HG02642 (cell line): Measurements from ENCODE around the gene LPP.

Experiments
- ATAC-seq: cut with Tn5 transposase; IDR thresholded peaks from one replicate; pipeline ENCODE4 v1.9.1; 2021; ENCODE audit warnings: mild to moderate bottlenecking; ENCODE audit not compliant: unreplicated experiment, poor library complexity

Gene LPP

DNA sequence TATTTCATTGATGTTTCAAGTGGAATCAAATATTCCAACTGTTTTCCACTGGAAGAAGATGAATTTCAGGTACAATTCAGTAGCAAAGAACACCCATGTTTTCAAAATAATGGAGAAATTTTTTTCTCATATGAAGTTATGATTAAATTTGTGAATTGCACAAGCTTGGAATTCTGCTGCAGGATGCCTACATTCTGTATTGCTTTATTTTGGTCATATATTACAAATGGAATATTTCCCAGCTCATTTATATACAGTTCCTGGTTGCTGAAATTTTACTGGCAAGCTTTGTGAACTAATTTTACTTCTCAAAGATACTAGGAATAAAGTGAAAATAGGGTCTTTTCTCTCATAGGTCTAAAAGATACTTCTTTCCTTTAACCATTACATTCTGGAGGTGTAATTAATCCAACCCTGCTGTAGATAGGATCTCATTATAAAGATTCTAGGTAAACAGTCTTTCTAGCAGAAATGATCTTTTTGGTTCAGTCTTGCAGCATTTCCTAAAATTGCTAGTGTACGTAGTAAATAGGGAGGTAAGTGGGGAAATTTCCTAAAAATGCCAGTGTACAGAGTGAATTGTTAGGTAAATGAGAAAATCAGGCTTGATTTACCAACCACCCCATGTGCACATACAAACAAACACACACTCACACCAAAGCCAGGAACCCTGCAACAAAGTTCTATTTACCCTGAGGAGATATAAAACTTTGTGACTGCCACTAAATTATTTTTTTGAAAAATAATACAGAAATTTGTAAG is 624.3 kb downstream of the LPP start:
- no peak for ATAC-seq

DNA sequence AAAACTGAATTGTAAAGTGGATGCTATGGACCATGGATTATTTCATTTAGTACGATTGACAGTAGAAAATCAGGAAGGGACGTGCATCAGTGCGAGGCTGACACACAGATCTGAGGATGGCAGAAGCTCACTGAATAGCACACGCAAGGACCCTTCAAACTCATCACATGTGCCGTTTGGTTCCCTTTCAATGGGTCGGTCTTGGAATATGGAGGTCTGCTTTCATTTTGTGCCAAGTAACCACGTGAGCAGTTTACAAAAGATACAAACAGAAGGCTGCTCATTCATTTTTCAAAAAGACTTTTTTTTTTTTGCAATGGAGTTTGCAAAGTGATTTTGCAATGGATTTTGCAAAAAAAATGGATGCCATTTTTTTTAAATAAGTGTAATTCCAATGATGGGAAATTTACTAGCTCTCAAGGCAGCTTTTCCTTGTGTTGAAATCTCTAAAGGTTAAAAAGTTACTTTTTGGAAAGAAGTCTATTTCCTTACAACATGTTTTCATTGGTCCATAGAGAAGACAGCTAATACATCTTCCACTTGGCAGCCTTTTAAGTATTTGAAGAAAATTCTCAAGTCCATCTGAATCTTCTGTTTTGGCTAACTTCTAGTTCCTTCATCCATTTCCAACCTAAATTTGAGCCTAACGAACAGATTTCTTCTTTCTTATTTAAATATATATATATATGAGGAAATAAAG is 625.5 kb downstream of the LPP start:
- ATAC-seq: no peak

DNA sequence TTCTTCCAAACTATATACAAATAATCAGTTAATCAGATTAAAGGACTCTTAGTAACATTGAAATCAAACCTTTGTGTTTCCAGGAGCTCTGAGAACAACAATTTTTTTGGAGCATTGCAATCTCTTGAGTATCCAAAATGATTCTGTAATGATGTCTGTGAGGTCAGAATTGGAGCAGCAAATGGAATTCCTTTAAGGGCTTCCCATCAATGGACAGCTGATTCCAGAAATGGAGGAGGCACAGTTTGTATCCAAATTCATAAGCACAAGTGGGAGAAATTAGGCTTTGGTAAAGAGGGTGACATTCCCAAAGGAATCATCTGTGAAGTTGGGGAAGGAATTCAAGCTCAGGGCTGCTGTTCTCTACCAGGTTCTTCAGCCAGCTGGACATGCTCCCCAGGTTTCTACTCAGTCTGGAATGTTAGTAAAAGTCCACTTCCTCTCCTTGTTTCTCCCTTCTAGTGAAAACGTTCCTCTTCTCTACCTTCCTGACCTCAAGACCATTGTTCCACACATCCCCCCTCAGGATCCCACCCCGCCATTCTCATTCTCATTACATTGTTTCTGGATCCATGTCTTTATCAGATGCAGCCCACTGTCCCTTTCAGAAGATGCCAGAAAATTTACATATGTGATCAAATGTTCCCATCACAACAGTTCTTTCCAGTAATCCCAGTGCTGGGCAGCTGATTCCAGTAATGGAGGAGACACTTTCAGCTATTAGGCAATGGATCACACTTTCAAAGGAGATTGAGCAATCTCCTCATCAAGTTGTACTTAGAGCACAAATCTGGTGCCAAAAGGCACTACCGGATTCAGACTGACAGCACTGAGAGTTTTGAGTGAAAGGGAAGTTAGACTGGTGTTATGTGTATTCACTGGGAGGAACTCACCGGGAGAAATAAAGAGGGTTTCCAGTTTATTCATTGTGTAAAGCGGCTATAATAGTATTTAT is 626.5 kb downstream of the LPP start:
- ATAC-seq: no peak

DNA sequence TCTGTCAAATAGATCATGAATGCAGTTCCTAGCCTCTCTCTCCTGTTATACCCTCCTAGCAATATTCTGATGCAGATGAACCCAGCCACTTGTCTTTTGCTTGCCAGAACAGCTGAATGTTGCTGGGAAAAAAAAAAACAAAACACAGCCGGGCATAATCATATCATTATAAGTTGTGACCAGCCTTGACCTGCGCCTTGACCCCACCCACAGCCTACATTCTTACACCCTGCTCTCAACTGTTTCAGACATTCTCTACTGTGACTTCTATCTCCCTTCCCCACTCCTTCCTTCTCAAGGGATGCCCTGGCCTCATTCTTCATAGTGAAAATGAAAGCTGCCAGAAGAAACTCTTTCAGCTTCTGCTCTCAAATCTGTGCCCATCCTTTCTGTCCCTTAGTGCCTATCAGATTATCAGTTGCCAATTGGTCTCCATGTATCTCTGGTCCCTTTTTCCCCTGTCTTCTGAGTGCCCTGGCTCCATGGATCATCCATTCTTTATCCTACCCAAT is 628.7 kb downstream of the LPP start:
- no peak for ATAC-seq

DNA sequence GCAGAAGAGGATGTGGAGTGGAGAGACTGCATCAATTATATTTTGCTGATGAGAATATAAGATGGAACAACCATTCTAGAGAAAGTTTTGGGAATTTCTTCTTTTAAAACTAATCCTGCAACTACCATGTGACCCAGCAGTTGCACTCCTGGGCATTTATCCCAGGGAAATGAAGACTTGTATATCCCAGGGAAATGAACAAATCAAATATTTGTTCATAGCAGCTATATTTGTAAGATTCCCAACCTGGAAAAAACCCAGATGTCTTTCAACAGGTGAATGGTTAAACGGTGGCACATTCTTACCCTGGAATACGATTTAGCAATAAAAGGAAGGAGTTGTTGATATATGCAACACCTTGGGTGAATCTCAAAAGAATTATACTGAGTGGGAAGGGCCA is 632.5 kb downstream of the LPP start:
- no peak for ATAC-seq

DNA sequence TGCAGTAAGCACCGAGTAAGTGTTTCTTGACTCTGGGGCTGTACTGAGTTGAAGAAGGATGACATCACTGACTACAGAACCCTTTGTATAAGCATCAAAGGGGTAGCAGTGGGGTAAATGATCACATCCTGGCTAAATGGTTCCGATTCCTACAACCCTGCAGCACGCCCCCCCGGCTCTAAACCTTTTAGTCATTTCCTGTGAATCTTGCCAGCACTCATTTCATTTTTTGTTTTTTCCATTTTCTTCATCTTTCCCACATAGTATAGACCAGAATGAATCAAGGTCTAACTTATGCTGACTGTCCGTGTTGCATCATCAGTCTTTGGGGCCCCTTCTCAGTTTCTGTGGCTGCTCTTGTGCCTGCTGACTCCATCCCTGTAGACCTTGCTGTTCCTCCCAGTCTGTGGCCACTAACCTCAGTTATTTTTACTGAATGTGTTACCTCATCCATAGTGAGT is 634.7 kb downstream of the LPP start:
- no peak for ATAC-seq

DNA sequence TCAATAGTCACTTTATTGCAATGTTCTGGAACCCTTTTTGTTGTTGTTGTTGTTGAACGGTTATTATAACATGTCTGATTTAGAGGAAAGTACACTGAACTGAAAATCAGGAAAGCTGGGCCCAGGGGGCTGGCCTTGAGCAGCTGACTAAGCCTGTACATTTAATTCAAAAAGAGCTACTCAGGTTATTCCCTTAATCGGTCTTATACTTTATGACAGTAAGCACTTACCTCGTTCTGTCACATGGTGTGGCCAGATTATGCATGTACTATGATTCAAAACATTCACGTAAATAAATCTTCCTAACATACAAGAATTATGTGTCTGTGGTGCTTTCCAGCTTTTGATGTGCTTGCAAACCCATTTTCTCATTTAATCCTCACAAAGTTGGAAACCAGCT is 635.3 kb downstream of the LPP start:
- ATAC-seq: no peak

DNA sequence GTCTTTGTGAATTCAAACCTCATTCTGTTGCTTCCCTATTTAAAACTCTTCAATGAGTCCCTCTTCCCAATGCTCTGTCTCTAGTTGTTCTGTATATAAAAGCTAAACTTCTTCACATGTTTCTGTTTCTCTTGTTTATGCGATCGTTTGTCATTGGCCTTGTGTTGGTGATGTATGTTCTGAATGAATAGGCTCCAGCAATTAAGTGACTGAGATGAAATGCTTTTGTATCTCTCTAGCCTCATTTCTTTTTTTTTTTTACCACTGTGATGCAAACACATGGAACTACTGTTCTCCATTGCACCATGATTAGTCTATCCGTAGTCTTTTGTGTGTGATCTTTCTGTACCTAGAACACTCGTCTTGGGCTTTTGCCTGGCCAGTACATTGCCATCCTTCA is 637.4 kb downstream of the LPP start:
- ATAC-seq: no peak

DNA sequence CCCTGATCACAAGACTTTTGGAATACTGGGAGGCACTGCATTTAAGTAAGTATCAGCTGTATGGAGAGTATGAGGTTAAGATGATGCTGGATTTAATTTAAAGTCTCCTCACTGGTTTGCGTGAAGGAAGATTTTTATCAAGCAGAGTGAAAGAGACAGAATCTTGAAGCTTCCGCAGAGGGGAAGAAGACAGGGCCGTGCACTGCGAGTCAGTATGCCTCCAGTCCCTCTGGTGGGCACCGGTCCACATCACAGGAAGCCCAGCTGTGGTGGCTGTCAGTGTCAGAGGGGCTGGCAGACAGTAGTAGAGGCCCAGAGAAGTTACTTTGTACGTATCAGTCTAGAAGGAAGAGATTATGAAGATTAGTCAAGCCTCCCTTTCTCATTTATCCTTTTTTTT is 638.8 kb downstream of the LPP start:
- ATAC-seq: no peak

DNA sequence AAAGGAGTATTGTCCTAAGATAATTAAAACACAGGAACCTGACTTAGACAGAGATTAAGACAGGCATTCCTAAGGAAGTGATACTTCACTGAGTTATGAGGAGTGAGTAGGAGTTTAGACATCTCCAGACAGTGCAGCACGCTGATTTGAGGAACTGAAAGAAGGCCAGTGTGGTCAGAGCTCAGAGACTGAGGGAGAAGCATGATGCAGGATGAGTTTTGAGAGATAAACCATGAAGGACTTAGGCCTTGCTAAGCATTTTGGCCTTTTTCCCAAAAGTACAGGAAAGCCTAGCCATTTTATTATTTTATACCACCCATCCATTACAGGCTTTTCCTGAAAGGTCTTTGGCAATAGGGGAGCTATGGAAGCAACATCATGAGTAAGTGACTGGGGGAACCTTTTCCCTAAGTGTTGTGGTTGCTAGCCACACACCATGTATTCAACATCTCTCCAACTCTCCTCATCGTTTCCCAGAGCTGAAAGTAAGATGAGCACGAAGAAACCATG is 642.2 kb downstream of the LPP start:
- ATAC-seq: peak; percentile 54

DNA sequence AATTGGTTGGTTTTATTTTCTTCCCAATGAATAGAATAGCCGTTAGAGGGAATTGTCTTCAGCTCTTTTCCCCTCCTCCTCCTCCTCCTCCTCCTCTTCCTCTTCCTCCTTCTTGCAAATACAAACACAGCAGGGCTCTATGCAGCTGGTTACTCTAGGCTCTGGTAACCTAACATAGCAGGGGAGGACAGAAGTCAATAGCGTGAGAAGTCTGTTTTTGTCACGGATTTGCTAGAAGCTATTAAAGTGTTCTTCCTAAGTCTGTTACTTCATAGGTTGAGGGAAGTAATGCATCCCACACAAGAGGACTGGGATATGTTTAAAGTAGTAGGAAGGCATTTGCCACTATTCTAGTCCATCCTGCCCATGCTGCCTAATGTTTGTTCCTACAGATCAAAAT is 643.1 kb downstream of the LPP start:
- ATAC-seq: no peak

DNA sequence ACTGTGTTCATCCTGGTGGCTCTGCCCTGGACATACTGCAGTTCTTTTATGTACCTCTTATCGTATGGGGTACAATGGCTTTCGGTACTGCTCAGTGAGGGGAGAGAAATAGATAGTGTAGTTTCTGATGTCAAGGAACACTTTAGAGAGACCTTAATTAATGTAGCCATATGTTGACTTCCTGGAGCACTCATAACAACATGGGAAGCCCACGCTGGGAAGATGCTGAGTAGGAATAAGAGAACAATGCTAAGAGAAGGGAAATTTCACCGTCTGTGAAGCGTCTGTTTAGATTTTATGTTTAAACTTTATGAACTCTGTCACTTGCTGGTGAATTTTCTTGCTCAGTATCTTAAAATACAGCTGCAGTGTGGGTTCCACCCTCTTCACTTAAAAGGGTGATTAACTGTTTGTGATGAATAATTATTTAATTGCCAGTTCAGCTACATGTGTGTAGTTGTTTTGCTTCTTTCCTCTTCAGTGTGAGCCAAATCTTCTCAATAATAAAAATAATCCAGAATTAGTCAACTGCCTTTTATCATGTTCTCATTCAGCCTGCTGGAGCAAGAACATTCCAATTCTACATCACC is 644.7 kb downstream of the LPP start:
- ATAC-seq: no peak

DNA sequence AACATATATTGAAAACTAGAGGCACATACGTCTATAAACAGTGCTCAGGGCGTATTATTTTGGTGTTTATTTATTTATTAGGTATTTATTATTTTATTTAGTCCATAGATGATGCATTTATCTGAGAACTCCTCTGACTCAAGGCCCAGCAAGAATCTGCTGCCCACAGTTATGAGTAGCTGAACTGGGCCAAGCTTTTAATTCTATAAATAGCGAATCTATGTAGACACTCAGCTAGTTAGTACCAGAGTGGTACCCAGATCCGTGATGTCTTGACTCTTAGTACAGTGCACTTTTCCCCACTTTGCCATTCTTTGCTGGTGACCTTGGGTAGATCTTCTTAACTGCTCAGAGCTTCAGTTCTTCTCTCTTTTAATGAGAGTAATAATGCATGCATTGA is 647.4 kb downstream of the LPP start:
- ATAC-seq: no peak

DNA sequence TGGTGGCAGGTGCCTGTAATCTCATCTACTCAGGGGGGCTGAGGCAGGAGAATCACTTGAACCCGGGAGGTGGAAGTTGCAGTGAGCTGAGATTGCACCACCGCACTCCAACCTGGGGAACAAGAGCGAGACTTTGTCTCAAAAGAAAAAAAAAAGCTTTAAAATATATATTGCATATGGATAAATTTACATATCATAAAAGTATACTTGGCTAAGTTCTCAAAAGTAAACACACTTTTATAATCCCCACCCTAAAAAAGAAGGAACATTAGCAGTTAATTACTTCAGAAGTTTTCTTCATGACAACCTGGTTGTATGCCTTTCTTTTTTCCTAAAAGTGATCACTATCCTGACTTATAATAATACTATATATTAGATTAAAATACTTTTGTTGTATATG is 648.7 kb downstream of the LPP start:
- ATAC-seq: no peak

DNA sequence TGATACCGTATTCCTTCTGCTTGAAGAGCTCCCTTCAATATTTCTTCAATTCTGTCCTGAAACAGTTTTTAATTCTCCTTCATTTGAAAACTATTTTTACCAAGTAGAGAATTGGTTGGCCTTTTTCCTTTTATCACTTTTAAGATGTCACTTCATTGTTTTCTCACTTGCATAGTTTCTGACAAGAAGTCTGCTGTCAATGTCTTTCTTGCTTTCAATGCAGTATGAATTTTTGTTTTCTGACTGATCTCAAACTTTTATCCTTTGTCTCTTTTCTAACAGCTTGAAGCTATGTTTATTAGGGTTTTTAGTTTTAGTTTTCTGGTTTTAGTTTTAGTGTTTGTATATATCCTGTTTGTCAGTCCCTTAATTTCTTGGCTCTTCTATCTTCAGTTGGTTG is 653.0 kb downstream of the LPP start:
- ATAC-seq: no peak

DNA sequence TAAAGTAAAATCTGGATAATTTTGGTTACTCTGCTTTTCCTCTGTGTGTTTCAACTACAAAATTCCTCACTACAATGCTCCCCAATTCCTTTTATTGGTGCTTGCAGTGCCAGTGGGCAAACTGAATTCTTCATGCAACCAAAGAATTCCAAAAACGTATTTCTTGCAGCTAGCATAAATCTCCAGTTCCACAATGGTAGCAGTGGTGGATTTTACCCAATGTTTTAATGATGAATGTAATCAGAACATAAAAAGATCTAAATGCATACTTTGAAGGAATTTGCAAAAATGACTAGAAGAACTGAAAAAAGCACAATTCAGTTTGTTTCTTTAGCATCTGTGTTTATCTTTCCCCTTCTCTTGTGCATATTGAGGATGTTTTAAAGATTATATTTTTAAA is 658.2 kb downstream of the LPP start:
- ATAC-seq: no peak

DNA sequence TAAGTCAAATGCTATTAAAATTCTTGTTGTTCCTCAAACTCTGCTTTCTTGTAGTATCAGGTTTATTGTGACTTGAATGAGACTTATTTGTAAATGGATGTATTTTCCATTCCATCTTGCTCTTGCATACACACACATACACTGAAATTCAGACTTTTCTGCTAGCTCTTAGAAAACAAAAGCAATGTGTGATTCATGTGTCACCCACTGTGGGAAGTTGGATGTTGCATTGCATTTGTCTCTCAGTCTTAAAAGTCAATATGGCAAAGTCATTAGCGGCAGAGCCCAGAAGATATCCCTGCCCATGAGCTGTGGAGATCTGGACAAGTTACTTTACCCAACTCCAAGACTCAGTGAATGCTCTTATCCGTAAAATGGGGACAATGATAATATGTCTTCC is 660.6 kb downstream of the LPP start:
- no peak for ATAC-seq

DNA sequence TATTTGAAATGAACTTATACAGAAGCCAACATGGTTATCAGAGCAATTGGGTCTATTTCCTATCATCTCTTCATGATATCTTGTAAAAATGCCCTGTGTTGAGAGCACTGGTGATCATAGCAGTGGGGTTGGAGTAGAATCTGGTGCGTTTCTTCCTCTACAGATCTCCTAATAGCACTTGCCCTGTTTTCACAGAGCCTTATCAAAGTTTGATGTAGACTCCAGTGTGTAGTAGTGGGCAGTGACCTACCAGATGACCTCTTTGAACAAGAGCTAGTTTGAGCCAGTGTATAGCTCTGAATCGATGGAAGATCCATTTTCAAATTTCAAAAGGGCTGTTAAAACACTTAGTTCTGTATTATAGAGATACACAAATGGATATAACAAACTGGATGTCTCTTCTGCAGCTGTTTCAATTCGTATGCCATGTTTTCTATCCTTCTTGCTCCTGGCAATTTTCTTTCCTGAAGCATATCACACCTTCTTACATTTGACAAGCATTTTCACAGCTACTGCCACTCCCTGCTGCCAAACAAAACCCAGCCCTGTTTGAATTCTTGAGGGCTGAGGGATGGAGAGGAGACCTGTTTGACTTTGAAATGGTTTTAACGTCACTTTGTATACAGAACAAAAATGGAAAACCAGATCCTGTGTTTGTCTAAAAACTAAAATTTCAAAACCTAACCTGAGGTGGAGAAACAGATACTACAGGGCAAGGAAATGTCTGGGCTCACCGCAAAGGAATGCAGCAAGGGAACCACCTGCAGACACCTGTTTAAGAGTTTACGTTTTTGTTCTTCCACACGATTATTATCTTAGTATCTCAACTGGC is 663.4 kb downstream of the LPP start:
- ATAC-seq: no peak

DNA sequence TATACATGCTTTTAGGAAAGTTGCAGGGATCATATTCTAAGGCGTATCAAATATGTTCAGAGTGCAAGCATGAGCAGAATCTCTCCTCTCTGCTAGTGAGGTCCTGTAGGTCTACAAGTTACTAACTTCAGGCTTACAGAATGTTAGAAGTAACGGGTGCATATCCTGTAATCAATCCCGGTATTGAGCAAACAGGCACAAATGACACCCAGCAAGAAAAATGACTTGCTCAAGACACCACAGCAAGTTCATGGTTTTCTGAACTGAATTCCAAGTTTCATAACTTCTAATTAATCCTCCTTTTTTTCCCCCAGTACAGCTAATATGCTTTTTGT is 663.9 kb downstream of the LPP start:
- ATAC-seq: no peak
